ENCODE results near the gene CLPTM1.
"Not testable (repeated sequence)": the region's sequence is repeated elsewhere in the genome, so short reads cannot be mapped to it uniquely, and the experiment has no call there.

DNA sequence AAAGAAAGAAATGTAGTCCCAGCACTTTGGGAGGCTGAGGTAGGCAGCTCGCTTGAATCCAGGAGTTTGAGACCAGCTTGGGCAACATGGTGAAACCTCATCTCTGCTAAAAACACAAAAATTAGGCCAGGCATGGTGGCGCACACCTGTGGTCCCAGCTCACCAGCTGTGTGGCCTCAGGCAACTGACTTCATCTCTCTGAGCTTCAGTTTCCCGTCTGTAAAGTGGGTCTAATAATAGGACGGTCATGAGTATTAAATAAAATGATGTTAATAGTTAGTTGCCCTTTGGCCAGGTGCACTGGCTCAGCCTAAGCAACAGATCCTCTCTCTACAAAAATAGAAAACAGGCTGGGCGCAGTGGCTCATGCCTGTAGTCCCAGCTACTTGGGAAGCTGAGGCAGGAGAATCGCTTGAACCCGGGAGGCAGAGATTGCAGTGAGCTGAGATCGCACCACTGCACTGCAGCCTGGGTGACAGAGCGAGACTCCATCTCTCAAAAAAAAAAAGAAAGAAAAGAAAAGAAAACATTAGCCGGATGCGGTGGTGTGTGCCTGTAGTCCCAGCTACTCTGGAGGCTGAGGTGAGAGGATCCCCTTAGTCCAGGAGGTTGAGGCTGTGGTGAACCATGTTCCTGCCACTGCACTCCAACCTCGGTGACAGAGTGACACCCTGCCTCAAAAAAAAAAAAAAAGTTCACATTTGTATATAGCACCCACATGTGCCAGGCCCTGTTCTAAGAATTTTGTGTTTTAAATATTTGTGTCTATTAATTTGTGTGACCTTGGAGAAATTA is 44.1 kb downstream of the CLPTM1 start:
- TF ChIP-seq, protein P1, sequence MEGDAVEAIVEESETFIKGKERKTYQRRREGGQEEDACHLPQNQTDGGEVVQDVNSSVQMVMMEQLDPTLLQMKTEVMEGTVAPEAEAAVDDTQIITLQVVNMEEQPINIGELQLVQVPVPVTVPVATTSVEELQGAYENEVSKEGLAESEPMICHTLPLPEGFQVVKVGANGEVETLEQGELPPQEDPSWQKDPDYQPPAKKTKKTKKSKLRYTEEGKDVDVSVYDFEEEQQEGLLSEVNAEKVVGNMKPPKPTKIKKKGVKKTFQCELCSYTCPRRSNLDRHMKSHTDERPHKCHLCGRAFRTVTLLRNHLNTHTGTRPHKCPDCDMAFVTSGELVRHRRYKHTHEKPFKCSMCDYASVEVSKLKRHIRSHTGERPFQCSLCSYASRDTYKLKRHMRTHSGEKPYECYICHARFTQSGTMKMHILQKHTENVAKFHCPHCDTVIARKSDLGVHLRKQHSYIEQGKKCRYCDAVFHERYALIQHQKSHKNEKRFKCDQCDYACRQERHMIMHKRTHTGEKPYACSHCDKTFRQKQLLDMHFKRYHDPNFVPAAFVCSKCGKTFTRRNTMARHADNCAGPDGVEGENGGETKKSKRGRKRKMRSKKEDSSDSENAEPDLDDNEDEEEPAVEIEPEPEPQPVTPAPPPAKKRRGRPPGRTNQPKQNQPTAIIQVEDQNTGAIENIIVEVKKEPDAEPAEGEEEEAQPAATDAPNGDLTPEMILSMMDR (IDR thresholded peaks at IDR 0.05) = not testable (repeated sequence)
- TF ChIP-seq EZH2 (IDR thresholded peaks at IDR 0.05; ENCODE audit: borderline replicate concordance, insufficient read depth, low read depth, low read length, poor library complexity, severe bottlenecking) = not testable (repeated sequence)
